Measurements from ENCODE around the gene NR1I3. TPM values are rescaled to one million over a fixed set of nuclear protein-coding genes. Genes with fewer than 3 reads are reported as not detected.

Gene NR1I3
- not detected for total RNA-seq

GRCh38 chr1:161238039-161238473 is at the start of gene NR1I3:
TSS of gene NR1I3 (minus strand) at chr1:161238203. CDS start at chr1:161236565, 1,638 bp downstream.
- no peaks in the 10 kb centered on the region for H3K36me3 Mint-ChIP-seq (ENCODE audit: low read depth)
- no peak within 1 kb of the TSS for H3K4me3 Mint-ChIP-seq
- H3K27ac Mint-ChIP-seq: peak within 1 kb of the TSS; percentile 43
- ChIA-PET POLR2A (no interaction called here), CTCF (interaction anchor here (1.2 to 1.5 kb wide), 2 partner anchors 8 to 12 kb away, joined by 4 read pairs; no protein-coding TSS in a partner anchor)
- no peak for ATAC-seq
- no peaks in the 10 kb centered on the region for H3K9me3 Mint-ChIP-seq (ENCODE audit: insufficient read depth)
- no peaks in the 10 kb centered on the region for H3K4me1 Mint-ChIP-seq (ENCODE audit: low read depth)
- no peak for DNase-seq
- H3K27me3 Mint-ChIP-seq (ENCODE audit: low read depth): peaks cover 14% of the 10 kb centered on the region

GRCh38 chr1:161287482-161288054 is 49.6 kb upstream of the NR1I3 start:
- Mint-ChIP-seq H3K9me3 (ENCODE audit: insufficient read depth) (no peaks in the 10 kb centered on the region), H3K36me3 (ENCODE audit: low read depth) (no peaks in the 10 kb centered on the region), H3K27ac (no peak overlapping the region), H3K4me3 (no peak overlapping the region), H3K27me3 (ENCODE audit: low read depth) (peaks cover 15% of the 10 kb centered on the region), H3K4me1 (ENCODE audit: low read depth) (no peaks in the 10 kb centered on the region)
- ATAC-seq (no peak), DNase-seq (no peak)
- ChIA-PET CTCF (interaction anchor here (0.9 to 1.9 kb wide), 7 partner anchors 18 to 95 kb away, joined by 3 to 12 read pairs (median 4); partner anchors contain the start of gene TOMM40L), POLR2A (no interaction called here)

- ChIA-PET CTCF (interaction anchor here (1.0 kb wide), 1 partner anchor 58 kb away, joined by 3 read pairs; no protein-coding TSS in a partner anchor), POLR2A (no interaction called here)
- ATAC-seq: no peak
- Mint-ChIP-seq H3K27ac (no peak overlapping the region), H3K4me1 (ENCODE audit: low read depth) (no peaks in the 10 kb centered on the region), H3K36me3 (ENCODE audit: low read depth) (no peaks in the 10 kb centered on the region), H3K27me3 (ENCODE audit: low read depth) (peaks cover 15% of the 10 kb centered on the region), H3K9me3 (ENCODE audit: insufficient read depth) (no peaks in the 10 kb centered on the region), H3K4me3 (no peak overlapping the region)
- no peak for DNase-seq
These were observed 47.5 kb upstream of the NR1I3 start for GRCh38 chr1:161285521-161285920.

- ATAC-seq (no peak), DNase-seq (no peak)
- Mint-ChIP-seq H3K9me3 (ENCODE audit: insufficient read depth) (no peaks in the 10 kb centered on the region), H3K4me3 (no peak overlapping the region), H3K27ac (no peak overlapping the region), H3K4me1 (ENCODE audit: low read depth) (no peaks in the 10 kb centered on the region), H3K36me3 (ENCODE audit: low read depth) (no peaks in the 10 kb centered on the region), H3K27me3 (ENCODE audit: low read depth) (peaks cover 19% of the 10 kb centered on the region)
- CTCF ChIA-PET: interaction anchor here (1.0 kb wide), 1 partner anchor 58 kb away, joined by 3 read pairs; no protein-coding TSS in a partner anchor
- POLR2A ChIA-PET: no interaction called here
These were observed 47.1 kb upstream of the NR1I3 start for GRCh38 chr1:161285113-161285512.

- ATAC-seq: no peak
- ChIA-PET CTCF (interaction anchor here (1.0 to 2.1 kb wide), 4 partner anchors 8 to 99 kb away, joined by 3 to 12 read pairs (median 6); no protein-coding TSS in a partner anchor), POLR2A (no interaction called here)
- DNase-seq: no peak
- H3K27me3 Mint-ChIP-seq (ENCODE audit: low read depth): peaks cover 25% of the 10 kb centered on the region
- H3K9me3 Mint-ChIP-seq (ENCODE audit: insufficient read depth): no peaks in the 10 kb centered on the region
- H3K4me1 Mint-ChIP-seq (ENCODE audit: low read depth): no peaks in the 10 kb centered on the region
- H3K4me3 Mint-ChIP-seq: no peak overlapping the region
- H3K27ac Mint-ChIP-seq: no peak overlapping the region
- no peaks in the 10 kb centered on the region for H3K36me3 Mint-ChIP-seq (ENCODE audit: low read depth)
These were observed 45.0 kb upstream of the NR1I3 start for GRCh38 chr1:161282991-161283390.

GRCh38 chr1:161274874-161275273 is 36.9 kb upstream of the NR1I3 start:
- Mint-ChIP-seq H3K36me3 (ENCODE audit: low read depth) (no peaks in the 10 kb centered on the region), H3K4me3 (no peak overlapping the region), H3K27ac (no peak overlapping the region), H3K9me3 (ENCODE audit: insufficient read depth) (no peaks in the 10 kb centered on the region), H3K27me3 (ENCODE audit: low read depth) (peaks cover 29% of the 10 kb centered on the region), H3K4me1 (ENCODE audit: low read depth) (no peaks in the 10 kb centered on the region)
- ATAC-seq (no peak), DNase-seq (no peak)
- ChIA-PET POLR2A (no interaction called here), CTCF (interaction anchor here (0.6 to 1.5 kb wide), 4 partner anchors 16 to 120 kb away, joined by 3 read pairs; partner anchors contain the start of gene TOMM40L)

GRCh38 chr1:161273402-161273801 is 35.4 kb upstream of the NR1I3 start:
- ATAC-seq: no peak
- no peak for DNase-seq
- CTCF ChIA-PET: interaction anchor here (0.9 to 1.5 kb wide), 2 partner anchors 18 to 63 kb away, joined by 3 to 5 read pairs; no protein-coding TSS in a partner anchor
- Mint-ChIP-seq H3K36me3 (ENCODE audit: low read depth) (no peaks in the 10 kb centered on the region), H3K27ac (no peak overlapping the region), H3K9me3 (ENCODE audit: insufficient read depth) (no peaks in the 10 kb centered on the region), H3K27me3 (ENCODE audit: low read depth) (peaks cover 25% of the 10 kb centered on the region), H3K4me3 (no peak overlapping the region), H3K4me1 (ENCODE audit: low read depth) (no peaks in the 10 kb centered on the region)
- POLR2A ChIA-PET: no interaction called here

- POLR2A ChIA-PET: interaction anchor here (0.5 to 0.7 kb wide), 2 partner anchors 32 to 234 kb away, joined by 3 read pairs; no protein-coding TSS in a partner anchor
- H3K36me3 Mint-ChIP-seq (ENCODE audit: low read depth): no peaks in the 10 kb centered on the region
- H3K27me3 Mint-ChIP-seq (ENCODE audit: low read depth): peaks cover 10% of the 10 kb centered on the region
- H3K4me1 Mint-ChIP-seq (ENCODE audit: low read depth): peaks cover 6% of the 10 kb centered on the region
- no peak for ATAC-seq
- no peak for DNase-seq
- CTCF ChIA-PET: interaction anchor here (1.4 kb wide), 1 partner anchor 24 kb away, joined by 5 read pairs; no protein-coding TSS in a partner anchor
- no peak overlapping the region for H3K27ac Mint-ChIP-seq
- no peak overlapping the region for H3K4me3 Mint-ChIP-seq
- no peaks in the 10 kb centered on the region for H3K9me3 Mint-ChIP-seq (ENCODE audit: insufficient read depth)
These were observed 29.3 kb upstream of the NR1I3 start for GRCh38 chr1:161267321-161267720.

GRCh38 chr1:161266836-161267235 is 28.8 kb upstream of the NR1I3 start:
- no peak for DNase-seq
- Mint-ChIP-seq H3K4me1 (ENCODE audit: low read depth) (peaks cover 6% of the 10 kb centered on the region), H3K4me3 (no peak overlapping the region), H3K36me3 (ENCODE audit: low read depth) (no peaks in the 10 kb centered on the region), H3K27ac (no peak overlapping the region), H3K27me3 (ENCODE audit: low read depth) (peaks cover 12% of the 10 kb centered on the region), H3K9me3 (ENCODE audit: insufficient read depth) (no peaks in the 10 kb centered on the region)
- CTCF ChIA-PET: interaction anchor here (1.4 kb wide), 1 partner anchor 24 kb away, joined by 5 read pairs; no protein-coding TSS in a partner anchor
- no peak for ATAC-seq
- POLR2A ChIA-PET: interaction anchor here (0.5 to 0.7 kb wide), 2 partner anchors 31 to 233 kb away, joined by 3 read pairs; no protein-coding TSS in a partner anchor

- Mint-ChIP-seq H3K36me3 (ENCODE audit: low read depth) (no peaks in the 10 kb centered on the region), H3K27ac (no peak overlapping the region), H3K9me3 (ENCODE audit: insufficient read depth) (no peaks in the 10 kb centered on the region), H3K4me3 (no peak overlapping the region), H3K4me1 (ENCODE audit: low read depth) (peaks cover 6% of the 10 kb centered on the region), H3K27me3 (ENCODE audit: low read depth) (peaks cover 18% of the 10 kb centered on the region)
- CTCF ChIA-PET: interaction anchor here (0.8 to 1.4 kb wide), 2 partner anchors 25 to 41 kb away, joined by 3 to 5 read pairs; no protein-coding TSS in a partner anchor
- no peak for ATAC-seq
- POLR2A ChIA-PET: interaction anchor here (0.6 kb wide), 1 partner anchor 13 kb away, joined by 3 read pairs; no protein-coding TSS in a partner anchor
- DNase-seq: no peak
These were observed 28.2 kb upstream of the NR1I3 start for GRCh38 chr1:161266202-161266601.

- Mint-ChIP-seq H3K4me3 (no peak overlapping the region), H3K27ac (no peak overlapping the region), H3K9me3 (ENCODE audit: insufficient read depth) (no peaks in the 10 kb centered on the region), H3K36me3 (ENCODE audit: low read depth) (no peaks in the 10 kb centered on the region), H3K27me3 (ENCODE audit: low read depth) (peaks cover 26% of the 10 kb centered on the region), H3K4me1 (ENCODE audit: low read depth) (peaks cover 6% of the 10 kb centered on the region)
- CTCF ChIA-PET: interaction anchor here (0.8 kb wide), 1 partner anchor 40 kb away, joined by 3 read pairs; no protein-coding TSS in a partner anchor
- POLR2A ChIA-PET: interaction anchor here (0.6 kb wide), 1 partner anchor 12 kb away, joined by 3 read pairs; no protein-coding TSS in a partner anchor
- DNase-seq (no peak), ATAC-seq (no peak)
These were observed 27.3 kb upstream of the NR1I3 start for GRCh38 chr1:161265305-161265704.

Data from activated CD8-positive, alpha-beta T cell treated with anti-CD3 and anti-CD28 coated beads, Interleukin-2, amount 10 ng/mL, durations not matched to agents 7 days and 5 days (primary cell).